ENCODE data around the gene KRTAP10-2. TPM values are rescaled to one million over a fixed set of nuclear protein-coding genes. Genes with fewer than 3 reads are reported as not detected.
A peak's percentile ranks its signal among the peaks of the same experiment; 100 is the strongest.

KRTAP10-2 gene
- total and polyA plus RNA-seq, 9 of the 15 experiments (the other 6 are each of a cell fraction or from before 2014, with no cell fraction given) = not detected

- TF ChIP-seq ZNF134 (CRISPR knock-in tag; conservative IDR thresholded peaks at IDR 0.05) = no peak
- TF ChIP-seq DLX4 (CRISPR knock-in tag; IDR thresholded peaks at IDR 0.05) = peak; percentile 11; the same call in 1 of the 2 replicates
- TF ChIP-seq MCM7 (IDR thresholded peaks at IDR 0.05) = no peak
- no peak for TF ChIP-seq E2F4 (CRISPR knock-in tag; IDR thresholded peaks at IDR 0.05; ENCODE audit: low read depth)
- TF ChIP-seq ZNF41 (CRISPR knock-in tag; conservative IDR thresholded peaks at IDR 0.05) = no peak
- no peak for TF ChIP-seq MCM2 (IDR thresholded peaks at IDR 0.05; ENCODE audit: low read depth)
- no peak for TF ChIP-seq SMC3 (conservative IDR thresholded peaks at IDR 0.05; ENCODE audit: insufficient read depth, low read depth, low read length)
- no peak for TF ChIP-seq LCOR (CRISPR knock-in tag; IDR thresholded peaks at IDR 0.05)
- no peak for TF ChIP-seq NFXL1 (CRISPR knock-in tag; IDR thresholded peaks at IDR 0.05)
- TF ChIP-seq TFAP4 (CRISPR knock-in tag; IDR thresholded peaks at IDR 0.05; ENCODE audit: borderline replicate concordance) = no peak
Observed at GRCh38 chr21:44524414-44525371, 26.6 kb downstream of the KRTAP10-2 start (continued).

Data from K562 (cell line).